ENCODE measurements around the gene CDCA7L.
A peak's percentile ranks its signal among the peaks of the same experiment; 100 is the strongest.
"Not testable (repeated sequence)": the region's sequence is repeated elsewhere in the genome, so short reads cannot be mapped to it uniquely, and the experiment has no call there.

CDCA7L gene

DNA sequence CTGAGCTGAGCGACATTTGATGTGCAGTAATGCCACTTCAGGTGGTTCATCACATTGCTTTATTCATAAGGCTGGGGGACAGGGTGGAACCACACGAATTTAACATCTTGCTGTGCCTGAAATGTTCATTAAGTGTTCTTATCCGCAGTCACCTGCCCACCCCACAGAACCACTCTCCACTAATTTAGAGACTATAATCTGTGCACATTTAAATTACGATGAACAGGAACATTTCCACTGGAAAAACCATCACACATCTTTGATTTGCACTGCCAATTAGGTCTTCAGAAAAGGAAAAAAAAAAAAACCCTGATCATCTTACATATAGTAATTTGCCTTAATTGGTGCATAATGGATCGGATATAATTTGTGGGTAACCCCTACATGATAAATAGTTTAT lies 2.3 kb downstream of the CDCA7L start:
- no peak for DNase-seq

DNA sequence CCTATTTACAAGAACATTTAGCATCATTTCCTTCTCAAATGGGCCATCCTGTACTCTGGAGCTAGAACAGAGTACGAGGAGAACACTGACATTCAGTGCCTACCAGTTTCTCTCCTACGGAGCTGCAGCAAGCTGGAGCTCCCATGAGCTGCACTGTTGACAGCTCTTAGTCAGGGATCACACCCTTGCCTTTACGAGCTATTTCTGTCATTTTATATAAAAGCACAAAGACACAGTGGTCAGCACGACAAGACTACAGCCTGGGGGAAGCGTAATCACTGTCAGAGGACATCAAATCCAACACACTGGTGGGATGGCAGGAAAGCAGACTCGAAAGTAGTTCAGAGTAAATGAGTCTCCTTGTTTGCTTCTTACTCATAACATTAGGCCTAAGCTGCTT lies 2.7 kb downstream of the CDCA7L start:
- no peak for DNase-seq

DNA sequence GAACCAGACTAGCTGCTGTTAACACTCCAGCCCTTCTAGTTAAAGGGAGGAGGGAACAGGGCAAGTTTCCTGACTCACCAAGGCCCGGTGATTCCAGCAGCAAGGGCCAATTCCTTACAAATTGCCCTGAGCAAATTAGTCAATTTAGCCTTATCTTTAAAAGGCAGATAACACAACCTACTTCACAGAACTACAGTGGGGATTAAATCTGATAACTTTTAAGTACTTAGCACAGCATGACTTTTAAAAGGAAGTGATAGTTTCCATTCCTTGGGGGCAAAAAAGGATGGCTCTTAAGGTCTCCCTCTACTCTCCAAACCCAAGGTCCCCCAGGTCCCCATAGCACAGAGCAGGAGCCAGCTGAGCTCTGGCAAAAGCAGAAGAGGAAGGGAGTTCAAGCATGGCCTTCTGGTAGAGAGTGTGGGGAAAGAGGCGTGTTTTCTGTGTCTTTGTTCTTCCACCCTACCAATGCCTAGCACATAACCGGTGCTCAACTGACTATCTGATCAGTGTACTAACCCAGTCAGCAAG lies 4.0 kb downstream of the CDCA7L start:
- no peak for DNase-seq

DNA sequence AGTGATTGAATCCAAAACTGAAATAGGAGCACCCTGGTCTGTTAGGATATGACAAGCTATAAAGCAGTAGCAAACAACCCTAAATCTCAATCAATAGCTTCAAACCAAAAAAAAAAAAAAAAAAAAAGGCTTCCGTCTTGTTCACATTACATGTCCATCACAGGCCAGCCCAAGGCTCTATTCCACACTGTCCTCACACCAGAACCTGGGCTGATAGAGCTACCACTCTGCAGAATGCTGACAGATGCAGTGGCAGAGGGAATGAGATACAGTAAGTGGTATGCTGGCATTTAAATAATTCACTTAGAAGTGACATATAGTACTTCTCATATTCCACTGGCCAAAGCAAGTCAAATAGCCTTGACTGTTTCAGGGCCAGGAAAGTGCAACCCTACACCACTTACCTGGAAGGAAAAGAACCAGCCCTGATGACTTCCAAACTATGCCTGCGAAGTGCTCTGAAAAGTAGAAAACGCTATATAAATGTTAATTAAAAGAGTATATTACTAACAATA lies 5.8 kb downstream of the CDCA7L start:
- no peak for DNase-seq

DNA sequence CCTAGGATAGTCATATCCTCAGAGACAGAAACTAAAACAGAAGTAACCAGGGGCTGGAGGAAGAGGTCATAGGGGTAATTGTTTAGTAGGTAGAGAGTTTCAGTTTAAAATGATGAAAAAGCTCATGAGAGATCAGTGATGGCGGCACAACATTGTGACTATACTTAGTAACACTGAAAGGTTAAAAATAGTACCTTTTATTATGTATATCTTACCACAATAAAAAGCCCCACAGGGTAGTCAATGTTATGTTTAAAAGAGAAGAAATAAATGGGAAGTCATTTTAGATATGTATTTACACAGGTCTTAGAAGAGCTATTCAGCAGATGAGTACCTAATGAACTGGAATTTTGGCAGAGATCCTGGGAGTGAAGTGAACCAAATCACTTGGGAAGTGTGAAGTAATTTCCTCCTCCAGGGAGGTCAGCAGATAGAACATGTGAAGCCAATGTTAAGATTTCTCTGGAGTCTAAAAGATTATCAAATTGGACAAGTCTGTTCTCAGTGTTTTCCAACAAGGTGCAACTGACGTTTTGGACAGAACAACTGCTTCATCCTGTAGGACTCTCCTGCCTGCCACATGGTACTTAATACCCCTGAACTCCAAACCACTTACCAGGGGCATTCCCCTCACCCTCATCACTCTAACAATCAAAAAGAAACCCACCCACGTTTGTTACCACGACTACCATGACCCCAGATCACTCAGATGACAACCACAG lies 6.4 kb downstream of the CDCA7L start:
- DNase-seq = peak; percentile 74

DNA sequence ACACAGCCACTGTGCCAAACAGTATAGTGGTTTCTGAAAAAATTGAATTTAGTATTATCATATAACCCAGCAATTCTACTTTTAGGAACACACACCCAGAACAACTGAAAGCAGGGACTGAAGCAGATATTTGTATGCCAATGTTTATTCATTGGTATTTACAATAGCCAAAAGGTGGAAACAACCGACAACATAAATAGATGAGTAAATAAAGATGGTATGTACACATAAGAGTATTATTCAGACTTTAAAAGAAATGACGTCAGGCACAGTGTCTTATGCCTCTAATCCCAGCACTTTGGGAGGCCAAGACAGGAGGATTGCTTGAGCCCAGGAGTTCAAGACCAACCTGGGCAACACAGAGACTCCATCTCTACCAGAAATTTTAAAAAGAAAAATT lies 7.2 kb downstream of the CDCA7L start:
- DNase-seq = no peak

DNA sequence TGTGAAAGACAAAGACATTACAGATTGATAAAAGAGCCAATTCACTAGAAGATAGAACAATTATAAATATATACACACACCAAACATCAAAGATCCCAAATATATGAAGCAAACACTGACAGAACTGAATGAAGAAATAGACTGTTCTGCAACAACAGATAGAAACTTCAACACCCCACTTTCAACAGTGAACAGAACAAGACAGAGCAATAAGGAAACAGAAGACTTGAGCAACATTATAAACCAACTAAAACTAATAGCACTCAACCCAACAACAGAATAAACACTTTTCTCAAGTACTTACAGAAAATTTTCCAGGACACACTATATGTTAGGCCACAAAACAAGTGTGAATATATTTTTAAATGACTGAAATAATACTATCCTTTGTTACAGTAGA lies 10.9 kb downstream of the CDCA7L start:
- no peak for DNase-seq

DNA sequence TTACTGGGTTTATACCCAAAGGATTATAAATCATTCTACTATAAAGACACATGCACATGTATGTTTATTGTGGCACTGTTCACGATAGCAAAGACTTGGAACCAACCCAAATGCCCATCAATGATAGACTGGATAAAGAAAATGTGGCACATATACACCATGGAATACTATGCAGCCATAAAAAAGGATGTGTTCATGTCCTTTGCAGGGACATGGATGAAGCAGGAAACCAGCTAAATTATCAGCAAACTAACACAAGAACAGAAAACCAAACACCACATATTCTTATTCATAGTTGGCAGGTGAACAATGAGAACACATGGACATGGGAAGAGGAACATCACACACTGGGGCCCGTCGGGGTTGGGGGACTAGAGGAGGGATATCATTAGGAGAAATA lies 12.4 kb downstream of the CDCA7L start:
- not testable (repeated sequence) for DNase-seq

DNA sequence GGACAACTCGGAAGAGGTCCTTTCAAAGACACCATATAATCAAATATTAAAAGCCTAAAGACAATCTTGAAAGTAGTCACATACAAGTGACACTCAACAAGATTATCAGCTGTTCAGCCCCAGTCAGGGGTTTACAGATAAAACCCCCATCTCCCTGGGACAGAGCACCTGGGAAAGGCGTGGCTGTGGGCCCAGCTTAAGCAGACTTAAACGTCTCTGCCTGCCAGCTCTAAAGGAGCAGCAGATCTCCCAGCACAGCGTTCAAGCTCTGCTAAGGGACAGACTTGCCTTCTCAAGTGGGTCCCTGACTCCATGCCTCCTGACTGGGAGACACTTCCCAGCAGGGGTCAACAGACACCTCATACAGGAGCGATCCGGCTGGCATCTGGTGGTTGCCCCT lies 18.0 kb downstream of the CDCA7L start:
- DNase-seq = no peak

DNA sequence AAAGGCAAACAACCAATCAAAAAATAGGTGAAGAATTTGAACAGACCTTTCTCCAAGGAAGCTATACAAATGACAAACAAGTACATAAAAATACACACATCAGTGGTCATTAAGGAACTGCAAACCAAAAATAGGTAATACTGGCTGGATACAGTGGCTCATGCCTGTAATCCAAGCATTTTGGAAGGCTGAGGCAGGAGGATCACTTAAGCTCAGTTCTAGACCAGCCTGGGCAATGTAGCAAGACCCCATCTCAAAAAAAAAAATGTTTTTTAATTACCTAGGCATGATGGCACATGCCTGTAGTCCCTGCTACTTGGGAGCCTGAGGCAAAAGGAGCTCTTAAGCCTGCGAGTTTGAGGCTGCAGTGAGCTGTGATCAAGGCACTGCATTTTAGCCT lies 19.3 kb downstream of the CDCA7L start:
- no peak for DNase-seq

DNA sequence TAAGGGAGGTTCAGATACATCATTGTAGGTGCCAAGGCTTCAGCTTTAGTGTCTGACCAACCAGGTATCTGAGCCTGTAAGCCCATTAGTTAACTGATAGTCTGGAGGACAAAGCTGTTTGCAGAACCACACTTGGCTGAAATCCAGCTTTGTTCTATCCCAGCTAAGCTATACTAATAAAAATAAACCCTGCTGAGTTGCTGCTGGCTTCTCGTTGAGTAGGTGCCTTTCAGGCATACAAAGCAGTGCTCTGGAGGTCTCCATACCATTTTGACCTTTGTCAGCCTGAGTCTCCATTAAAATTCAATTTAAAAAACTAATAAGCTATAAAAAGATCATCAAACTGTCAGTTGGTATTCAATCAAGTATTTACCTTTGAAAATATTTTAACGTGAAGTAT lies 22.0 kb downstream of the CDCA7L start:
- DNase-seq = no peak

DNA sequence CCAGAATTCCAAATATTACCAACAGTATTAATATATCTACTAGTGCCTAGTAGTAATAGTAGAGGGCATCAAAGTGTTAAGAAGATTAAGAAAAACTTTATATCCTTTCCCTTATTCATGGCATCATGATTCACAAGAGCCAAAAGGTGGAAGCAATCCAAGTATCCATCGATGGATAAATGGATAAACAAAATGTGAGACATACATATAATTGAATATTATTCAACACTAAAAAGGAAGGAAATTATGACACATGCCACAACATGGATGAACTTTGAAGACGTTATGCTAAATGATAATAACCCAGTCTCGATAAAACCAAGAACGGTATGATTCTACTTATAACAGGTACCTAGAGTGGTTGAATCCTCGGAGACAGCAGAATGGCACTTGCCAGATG lies 23.1 kb downstream of the CDCA7L start:
- DNase-seq = no peak

DNA sequence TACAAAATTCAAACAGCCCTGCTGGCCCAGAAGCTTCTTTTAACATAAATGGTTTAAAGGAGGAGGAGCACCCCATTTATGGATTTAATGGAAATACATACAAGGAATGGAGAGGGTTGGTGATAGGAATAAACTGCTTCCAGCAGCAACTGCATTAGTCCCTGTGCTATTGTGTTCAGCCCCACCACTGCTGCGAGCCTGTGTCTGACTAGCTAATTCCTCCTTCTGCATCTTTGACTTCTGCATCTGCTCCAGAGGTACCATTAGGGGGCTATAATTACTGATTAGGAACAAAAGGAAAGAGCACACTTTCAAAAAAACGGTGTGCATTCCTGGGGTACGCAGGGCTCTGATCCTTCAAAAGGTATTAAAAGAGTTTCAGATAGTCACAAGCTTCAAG lies 24.8 kb downstream of the CDCA7L start:
- DNase-seq = no peak

DNA sequence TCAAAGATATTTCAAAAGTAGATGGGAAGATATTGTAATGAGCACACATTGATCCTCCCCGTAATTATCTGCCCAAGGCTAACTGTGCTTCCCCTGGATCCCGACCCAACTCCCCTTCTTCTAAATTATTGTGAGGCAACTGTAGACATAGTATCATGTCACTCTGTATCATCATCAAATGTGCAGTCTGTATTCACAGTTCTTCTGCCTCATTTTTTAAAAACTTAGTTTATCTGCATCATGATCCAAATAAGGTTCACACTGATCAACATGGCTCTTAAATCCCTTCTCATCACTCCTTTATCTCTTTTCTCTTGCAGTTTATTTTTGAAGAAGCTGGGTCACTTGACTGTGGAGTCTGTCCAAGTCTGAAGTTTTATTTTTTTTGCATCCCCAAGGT lies 27.5 kb downstream of the CDCA7L start:
- no peak for DNase-seq

DNA sequence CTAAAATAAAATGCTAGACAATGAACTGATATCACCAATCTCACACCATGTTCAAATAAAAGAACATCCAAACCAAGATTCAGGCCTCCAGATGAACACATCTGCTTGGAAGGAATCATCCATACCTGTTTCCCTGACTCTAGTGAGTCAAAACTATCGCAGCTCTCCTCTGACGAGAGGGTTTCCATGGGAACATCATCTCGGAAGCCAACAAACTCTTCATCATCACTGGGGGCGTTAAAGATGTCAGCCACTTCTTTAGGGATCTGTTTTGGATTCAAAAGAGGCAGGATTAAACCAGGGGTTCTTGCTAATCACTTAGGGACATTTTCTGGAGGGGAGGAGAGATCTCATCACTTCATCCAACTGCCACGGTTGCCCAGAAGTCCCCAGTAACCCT lies 29.1 kb downstream of the CDCA7L start:
- no peak for DNase-seq

DNA sequence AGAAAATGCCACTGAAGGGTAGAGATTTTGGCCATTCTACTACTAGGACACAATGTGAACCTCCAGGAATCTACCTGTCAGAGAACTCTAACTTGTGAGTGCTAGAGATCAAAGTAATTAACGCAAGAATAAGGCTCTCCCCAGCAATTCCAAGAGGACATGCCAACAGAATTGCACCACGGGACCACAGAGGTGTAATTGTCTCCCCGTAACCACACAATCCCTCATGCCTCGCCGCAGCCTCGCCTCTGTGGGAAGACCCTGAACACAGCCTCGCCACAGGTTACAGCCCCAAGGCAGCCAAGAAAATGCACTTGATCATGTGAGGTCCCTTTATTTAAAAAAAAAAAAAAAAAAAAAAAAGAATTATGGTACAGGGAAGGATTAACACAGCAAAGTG lies 29.5 kb downstream of the CDCA7L start:
- no peak for DNase-seq

DNA sequence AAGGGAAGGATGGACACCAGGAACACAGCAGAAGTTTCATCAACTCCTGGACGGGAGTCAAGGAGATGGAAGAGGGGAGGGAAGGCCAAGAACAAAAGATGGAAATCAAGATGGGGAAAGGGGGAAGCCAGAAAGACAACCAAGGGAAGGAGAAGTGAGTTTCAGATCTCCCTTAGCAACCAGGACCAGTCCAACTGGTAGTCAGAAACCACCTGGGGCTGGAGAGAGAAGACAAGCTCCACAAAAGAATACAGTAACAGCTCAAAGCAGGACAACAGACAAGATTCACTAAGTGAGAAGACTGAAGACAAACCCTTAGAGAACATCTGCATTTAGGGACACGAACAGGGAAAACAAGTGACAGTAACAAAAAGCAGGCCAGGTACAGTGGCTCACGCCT lies 30.6 kb downstream of the CDCA7L start:
- DNase-seq = no peak

DNA sequence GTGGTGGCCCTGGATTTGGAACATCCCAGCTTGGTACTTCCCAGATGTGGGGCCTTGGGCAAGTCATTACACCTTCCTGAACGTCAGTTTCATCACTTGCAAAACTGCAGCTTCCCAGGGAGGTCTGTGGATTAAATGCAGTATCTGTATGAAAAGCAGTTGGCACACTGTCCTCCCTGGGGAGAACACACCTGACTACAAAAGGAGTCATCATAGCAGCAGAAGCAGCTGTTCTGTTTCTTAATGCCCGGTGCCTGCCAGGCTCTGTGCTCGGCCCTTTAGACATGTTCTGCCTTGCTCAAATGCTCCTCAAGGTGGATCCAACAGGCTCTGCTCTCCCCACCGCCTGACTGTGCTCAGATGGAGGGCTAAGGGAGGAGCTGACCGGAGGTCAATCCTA lies 31.0 kb downstream of the CDCA7L start:
- DNase-seq = no peak

DNA sequence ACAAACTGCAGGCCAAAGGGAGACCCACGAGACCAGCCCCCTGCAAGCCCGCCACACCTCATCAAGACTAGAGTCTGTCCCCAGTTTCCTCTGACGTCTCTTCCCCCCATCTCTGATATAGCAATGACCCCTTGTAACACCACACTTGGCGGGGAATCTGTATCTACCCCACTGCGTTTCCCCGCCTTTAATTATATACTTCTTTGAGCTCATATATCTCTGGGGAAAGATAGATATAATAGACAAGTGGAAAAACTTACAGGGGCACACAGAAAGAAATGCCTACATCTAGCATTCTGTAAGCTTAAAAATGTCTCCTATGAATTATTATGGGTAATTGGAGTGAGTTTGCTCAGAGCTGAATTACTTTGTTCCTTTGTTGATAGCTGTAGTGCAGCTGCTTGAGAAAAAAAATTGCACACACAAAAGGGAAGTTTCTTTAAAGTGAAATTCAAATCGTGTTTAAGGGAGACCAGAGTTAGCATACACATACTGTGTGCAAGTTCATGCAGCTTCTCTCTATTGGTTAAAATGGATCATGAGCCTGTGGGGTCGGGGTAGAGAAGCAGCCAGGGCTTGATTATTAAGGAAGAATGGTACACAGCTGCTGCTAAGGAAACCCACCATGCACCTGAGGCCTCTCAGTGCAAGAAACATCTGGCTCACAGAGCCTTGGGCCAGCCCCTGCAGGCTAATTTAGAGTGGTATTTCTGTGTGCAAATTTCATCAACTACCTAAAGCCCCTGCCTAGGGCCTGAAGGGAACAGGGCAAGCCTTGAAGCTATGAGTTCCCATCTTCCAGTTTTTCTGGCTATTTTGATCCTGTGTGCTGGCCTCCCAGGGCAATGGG lies 32.5 kb downstream of the CDCA7L start:
- no peak for DNase-seq

DNA sequence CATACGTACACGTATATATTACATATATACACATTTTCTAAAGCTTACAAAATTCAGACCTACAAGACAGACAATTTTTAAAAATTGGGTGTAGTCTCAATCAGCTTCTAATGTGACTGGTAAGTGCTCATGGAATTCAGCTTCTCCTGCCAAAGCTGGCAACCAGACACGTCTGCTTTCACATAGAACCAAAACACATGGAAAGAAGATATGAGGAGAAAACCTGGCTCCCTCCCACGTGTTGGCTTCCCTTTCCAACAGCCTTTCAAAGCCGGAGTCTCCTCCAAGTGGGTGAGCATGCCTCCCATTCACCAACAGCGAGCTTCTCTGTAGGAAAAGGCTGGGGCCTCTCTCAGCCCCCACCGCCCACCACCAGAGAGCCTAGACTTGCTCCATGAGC lies 33.4 kb downstream of the CDCA7L start:
- DNase-seq = no peak

DNA sequence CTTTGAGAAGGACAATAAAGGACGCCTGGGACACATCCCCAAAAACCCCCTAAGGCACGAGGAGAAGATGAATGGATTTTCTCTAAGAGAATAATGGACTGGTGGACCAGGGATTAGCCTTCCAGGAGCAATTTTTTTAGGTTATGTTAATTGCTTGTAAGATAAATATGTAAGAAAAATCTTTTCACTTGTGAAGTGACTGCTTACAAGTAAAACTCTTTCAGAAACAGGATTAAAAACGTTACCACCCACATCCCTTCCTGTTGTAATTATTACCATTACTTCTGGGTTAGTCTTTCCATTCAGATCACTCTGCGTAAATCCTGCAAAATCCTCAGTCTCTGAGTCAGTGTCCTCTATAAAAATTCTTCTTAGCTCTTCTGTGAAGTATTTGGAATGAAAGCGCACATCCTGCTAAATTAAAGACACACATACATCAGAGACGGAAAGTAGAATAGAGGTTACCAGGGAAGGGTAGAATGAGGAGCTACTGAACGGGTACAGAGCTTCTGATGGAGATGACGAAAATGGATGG lies 34.3 kb downstream of the CDCA7L start:
- DNase-seq = no peak

DNA sequence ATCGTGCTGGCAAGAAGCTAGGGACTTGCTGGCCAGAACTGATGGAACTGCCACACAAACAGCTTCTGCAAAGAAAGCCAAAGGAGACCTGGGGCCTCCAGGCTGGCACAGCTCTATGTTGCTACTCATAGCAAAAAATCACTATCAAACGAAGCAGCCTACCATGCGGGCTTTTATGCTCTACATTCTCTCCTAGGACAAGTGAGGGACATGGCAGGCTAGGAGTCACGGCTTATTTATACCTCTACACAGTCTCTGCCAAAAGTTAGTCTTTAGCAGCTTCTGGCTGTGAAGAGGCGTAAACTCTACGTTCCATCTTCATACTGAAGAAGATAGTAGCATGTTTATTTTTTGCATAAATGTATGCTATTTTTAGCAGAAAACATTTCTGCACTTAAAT lies 35.4 kb downstream of the CDCA7L start:
- no peak for DNase-seq

DNA sequence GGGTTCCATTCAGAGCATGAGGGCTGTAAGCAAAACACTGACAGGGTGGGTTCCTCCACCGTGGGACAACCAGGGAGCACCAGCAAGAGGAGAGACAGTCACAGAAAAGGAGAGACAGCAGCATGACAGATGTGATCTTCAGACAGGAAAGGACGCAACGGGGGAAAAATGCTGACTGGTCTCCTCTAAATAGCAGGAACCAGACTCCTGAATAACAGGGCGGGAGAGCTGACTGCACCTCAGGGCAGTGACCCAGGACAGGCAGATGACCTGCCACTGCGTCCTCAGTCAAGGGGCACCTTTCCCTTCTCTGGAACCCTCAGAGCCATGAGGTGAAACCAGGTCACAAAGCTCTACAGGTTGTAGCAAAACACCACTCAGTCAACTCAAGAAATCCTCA lies 37.0 kb downstream of the CDCA7L start:
- DNase-seq = no peak
